Neural progenitor cell (in vitro differentiated cells): Measurements from ENCODE around the gene SERINC5.

Source experiments
- EZH2 ChIP-seq: fragments of 200-600 bp; sonication (generic); IDR thresholded peaks from 2 replicates; pipeline ENCODE4 v1.6.1; 2017; ENCODE audit warnings: antibody characterized with exemption, mild to moderate bottlenecking, moderate library complexity
- TF ChIP-seq, protein P1 (sequence below): fragments of 200-600 bp; sonication (generic); IDR thresholded peaks from 2 replicates; pipeline ENCODE4 v1.5.1; 2017; ENCODE audit warnings: antibody characterized with exemption, mild to moderate bottlenecking

DNA sequence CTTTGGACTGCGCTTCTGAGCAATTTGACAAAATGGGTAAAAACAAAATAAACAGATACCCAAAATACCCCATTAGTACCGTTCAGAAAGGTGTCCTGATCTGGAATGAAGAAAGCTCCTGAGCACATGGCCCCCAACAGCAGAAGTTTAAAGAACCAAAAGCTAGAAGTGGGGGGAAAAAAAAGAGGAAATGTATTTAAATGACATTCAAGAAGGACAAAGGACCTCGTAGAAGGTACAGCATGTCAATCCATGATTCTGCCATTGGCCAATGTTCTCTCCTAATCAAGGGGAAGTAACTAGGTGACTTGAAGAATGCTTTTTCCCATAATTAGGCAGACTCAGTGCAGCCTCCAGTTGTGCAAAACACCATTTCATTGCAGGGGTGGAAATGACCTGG is 78.6 kb downstream of the SERINC5 start:
- TF ChIP-seq, protein P1, sequence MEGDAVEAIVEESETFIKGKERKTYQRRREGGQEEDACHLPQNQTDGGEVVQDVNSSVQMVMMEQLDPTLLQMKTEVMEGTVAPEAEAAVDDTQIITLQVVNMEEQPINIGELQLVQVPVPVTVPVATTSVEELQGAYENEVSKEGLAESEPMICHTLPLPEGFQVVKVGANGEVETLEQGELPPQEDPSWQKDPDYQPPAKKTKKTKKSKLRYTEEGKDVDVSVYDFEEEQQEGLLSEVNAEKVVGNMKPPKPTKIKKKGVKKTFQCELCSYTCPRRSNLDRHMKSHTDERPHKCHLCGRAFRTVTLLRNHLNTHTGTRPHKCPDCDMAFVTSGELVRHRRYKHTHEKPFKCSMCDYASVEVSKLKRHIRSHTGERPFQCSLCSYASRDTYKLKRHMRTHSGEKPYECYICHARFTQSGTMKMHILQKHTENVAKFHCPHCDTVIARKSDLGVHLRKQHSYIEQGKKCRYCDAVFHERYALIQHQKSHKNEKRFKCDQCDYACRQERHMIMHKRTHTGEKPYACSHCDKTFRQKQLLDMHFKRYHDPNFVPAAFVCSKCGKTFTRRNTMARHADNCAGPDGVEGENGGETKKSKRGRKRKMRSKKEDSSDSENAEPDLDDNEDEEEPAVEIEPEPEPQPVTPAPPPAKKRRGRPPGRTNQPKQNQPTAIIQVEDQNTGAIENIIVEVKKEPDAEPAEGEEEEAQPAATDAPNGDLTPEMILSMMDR, result no peak
- no peak for TF ChIP-seq EZH2
